Stimulated activated naive CD8-positive, alpha-beta T cell treated with anti-CD3 and anti-CD28 coated beads, Interleukin-15, Interleukin-2, amounts not matched to agents 100 U/mL and 50 U/mL, for 24 hours (primary cell): Measurements from ENCODE around the gene RELA.

Experiments used
- ATAC-seq: fragments of 150-1000 bp; cut with Tn5 transposase; one replicate; pipeline ENCODE4 v1.10.0; 2021
- DNase-seq: peaks from one replicate; pipeline ENCODE4 v3.0.0; 2021

Gene RELA

DNA sequence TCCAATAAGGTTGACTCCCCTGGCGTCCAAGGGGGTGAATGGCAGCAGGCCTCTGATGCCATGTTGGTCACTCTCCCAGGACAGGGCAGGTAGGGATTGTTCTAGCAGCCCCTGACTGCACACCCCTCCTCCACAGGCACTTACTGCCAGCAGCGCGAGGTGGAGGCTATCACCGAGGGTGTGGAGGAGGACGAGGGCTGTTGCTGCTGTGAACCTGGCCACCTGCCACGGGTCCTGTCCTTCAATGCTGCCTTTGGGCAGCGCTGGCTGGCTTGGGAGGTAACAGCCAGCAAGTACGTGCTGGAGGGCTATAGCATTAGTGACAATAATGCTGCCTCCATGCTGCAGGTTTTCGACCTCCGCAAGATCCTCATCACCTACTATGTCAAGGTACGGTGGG lies 32.5 kb downstream of the RELA start:
- ATAC-seq (no peak), DNase-seq (no peak)

DNA sequence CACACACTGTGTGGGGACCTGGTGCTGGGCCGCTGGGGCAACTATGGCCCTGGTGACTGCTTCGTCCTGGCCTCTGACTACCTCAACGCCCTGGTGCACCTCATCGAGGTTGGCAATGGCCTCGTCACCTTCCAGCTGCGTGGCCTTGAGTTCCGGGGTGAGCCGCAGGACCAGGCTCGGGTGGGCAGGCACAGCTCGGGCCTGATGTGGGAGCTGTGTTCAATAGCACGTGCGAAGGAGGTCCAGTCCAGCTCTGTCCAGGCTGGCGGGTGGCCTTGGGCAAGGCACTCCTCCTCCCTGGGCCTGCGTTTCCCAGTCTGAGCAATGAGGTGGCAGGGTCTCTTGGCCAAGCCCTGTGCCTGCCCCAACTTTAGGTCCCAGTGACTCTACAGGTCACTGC lies 33.1 kb downstream of the RELA start:
- DNase-seq (no peak), ATAC-seq (no peak)

DNA sequence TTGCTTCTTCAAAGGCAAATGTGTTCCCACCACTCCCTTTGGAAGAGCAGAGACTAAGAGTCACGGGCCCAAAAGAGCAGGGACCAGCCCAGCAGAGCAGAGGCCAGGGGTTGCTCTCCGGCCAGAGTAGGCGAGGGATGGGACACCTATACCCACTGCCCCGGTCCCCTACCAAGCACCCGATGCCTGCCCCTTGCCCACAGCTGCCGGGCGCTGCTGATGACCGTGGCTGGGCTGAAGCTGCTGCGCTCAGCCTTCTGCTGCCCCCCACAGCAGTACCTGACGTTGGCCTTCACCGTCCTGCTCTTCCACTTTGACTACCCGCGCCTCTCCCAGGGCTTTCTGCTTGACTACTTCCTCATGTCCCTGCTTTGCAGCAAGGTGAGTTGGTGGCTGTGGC lies 35.5 kb downstream of the RELA start:
- ATAC-seq (no peak), DNase-seq (no peak)

DNA sequence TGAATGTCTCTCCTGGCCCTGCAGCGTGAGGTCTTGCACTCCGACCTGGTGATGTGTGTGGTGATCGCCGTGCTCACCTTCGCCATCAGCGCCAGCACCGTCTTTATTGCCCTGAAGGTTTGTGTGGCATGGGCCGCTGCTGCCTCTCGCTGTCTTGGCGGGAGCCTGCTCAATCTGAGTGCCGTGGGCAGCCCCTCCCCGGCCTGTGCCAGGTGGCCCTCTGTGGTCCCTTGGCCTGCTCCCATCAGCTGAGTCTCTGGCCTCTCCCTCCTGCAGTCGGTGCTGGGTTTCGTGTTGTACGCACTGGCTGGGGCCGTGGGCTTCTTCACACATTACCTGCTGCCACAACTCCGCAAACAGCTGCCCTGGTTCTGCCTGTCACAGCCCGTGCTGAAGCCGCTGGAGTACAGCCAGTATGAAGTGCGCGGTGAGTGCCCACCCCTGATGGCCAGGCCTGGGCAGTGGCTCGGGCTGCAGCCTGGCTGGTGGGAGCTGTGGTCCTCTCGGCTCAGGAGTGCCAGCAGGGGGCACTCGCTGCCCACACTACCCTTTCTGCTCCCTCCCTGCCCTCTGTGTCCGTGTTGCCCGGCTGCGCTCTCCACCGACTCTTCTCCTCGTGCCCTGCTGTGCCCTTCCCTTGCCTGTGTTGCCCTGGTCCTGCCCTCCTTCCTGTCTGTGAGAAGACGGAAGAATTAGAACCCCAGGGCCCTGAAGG lies 36.9 kb downstream of the RELA start:
- DNase-seq (peak; percentile 51), ATAC-seq (peak; percentile 50)

DNA sequence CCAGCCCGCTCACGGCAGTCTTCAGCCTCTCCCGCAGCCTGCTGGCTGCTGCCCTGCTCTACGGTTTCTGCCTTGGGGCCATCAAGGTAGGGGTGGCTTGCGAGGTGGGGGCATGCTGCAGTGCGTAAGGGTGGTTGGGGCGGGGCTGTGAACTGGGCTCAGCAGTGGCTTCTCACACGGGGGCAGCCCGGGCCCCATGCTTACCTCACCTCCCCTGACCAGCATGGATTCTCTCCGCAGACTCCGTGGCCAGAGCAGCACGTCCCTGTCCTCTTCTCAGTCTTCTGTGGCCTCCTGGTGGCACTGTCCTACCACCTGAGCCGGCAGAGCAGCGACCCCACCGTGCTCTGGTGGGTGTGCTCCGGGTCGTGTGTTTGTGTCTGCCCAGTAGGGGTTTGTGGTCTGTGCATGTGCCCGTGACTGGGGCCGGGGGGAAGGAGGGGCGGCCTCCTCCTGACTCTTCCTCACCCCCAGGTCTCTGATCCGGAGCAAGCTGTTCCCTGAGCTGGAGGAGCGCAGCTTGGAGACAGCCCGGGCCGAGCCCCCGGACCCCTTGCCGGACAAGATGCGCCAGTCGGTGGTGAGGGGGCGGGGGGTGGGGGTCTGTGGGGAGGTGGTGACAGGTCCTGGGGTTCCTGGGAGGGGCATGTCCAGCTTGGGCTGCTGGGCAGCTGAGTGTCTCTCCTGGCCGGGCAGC lies 37.6 kb downstream of the RELA start:
- ATAC-seq, result no peak
- no peak for DNase-seq

DNA sequence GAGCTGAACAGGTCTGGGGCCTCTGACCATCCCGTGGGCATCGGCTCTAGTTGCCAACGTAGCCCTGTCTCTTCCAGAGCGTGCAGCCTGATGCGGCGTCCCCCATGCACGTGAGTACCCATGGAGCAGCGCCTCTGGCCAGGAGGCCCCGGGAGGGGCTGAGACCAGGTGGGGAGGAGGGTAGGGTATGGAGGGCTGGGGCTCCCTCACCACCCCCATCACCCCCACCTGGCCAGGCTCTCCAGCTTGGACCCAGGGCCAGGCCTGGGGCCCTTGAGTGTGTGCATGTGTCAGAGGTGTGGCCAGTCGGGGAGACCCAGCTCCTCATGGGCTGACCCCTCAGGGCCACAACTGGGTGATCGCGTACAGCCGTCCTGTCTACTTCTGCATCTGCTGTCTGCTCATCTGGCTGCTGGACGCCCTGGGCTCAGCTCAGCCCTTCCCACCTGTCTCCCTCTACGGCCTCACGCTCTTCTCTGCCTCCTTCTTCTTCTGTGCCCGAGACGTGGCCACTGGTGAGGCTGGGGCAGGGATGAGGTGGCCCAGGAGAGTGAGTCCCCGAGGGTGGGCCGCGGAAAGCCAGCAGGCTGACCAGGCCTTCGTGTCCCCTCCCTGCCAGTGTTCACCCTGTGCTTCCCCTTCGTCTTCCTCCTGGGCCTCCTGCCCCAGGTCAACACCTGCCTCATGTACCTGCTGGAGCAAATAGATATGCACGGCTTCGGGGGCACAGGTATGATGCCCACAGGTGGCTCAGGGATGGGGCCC lies 38.7 kb downstream of the RELA start:
- DNase-seq (no peak), ATAC-seq (no peak)

DNA sequence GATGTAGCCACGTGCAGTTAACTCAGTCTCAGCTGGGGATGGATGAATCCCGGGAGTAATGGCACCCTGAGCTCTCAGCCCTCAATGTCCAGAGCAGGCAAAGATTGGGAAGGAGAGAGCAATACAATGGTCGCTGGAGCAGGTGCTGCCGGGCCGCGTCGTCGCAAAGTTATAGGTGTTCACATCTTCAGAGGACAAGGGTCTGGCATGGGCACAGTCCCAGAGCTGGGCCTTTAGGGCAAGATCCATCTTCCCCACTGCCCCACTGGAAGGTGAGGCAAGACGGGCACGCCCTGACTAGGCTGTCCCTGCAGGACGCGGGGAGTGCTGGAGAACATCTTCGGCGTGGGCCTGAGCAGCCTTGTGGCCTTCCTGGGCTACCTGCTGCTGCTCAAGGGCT lies 39.5 kb downstream of the RELA start:
- DNase-seq (no peak), ATAC-seq (no peak)

DNA sequence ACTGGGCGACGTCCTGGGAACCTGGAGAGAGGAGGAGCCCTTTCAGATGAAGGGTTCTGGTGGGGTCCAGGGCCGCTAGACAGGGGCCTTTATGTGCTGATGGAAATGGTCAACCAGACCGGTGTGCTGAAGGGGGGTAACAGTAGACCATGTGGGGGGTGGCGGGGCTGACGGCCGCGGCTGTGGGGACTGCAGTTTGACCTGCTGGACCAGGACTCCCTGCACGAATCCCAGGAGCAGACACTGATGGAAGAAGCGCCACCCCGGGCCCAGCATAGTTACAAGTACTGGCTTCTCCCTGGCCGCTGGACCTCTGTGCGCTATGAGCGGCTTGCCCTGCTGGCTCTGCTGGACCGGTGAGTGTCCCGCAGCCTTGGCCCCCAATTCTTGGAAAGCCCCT lies 40.7 kb downstream of the RELA start:
- DNase-seq (no peak), ATAC-seq (no peak)

DNA sequence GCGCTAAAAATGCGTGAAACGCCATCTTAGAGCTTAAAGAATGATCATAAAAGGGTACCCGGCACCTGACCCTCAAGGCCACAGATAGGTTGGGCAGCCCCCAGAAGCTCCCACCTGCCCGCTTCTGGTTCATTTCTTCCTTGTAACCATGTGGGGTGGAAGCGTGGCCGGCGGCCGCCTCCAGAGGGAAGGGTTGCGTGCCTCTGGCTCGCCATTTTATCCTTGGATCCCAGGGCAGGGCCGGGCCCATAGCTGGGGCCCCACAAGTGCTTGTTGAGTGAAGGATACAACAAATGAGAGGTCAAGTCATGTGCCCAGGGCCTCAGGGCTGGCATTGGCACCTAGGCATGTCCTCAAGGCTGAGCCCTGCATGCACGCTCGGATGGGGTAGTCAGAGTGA lies 41.3 kb downstream of the RELA start:
- ATAC-seq (no peak), DNase-seq (no peak)

DNA sequence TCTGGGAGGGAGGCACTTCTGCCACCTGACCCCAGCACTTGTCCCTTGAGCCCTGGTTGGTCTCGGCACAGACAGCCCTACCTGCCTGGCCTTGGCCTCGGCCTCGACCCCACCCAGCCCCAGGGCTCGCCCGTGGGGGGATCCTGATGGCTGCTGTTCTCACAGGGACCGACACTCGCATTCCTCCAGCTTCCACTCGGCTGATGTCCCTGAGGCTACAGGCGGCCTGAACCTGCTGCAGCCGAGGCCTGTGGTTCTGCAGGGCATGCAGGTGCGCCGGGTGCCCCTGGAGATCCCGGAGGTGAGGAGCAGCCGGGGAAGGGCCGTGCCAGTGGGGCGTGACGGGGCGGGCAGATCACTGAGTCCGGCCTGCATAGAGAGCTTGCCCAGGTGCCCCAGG lies 42.0 kb downstream of the RELA start:
- ATAC-seq (no peak), DNase-seq (no peak)

DNA sequence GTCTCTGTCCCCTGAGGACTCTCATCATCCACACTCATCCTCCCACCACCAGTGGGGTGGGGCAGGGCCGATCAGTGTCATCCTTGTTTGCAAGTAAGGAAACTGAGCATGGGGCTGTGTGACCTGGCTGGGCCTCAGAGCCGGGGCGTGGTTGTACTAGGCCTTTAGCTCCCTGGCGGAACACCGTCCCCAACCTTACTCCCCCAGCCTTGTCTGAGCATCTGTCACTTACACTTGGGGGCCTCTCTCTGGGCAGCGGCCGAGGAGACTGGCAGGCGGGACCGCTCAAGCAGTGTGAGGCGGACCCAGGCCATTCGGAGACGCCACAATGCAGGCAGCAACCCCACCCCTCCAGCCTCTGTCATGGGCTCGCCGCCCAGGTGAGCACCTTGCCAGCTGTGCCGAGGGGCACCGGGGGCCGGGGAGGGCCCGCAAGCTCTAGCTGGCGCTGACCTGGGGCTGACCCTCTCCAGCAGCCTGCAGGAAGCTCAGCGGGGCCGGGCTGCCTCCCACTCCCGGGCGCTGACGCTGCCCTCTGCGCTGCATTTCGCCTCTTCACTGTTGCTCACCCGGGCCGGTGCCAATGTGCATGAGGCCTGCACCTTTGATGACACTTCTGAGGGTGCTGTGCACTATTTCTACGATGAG lies 43.3 kb downstream of the RELA start:
- no peak for DNase-seq
- ATAC-seq, result no peak

DNA sequence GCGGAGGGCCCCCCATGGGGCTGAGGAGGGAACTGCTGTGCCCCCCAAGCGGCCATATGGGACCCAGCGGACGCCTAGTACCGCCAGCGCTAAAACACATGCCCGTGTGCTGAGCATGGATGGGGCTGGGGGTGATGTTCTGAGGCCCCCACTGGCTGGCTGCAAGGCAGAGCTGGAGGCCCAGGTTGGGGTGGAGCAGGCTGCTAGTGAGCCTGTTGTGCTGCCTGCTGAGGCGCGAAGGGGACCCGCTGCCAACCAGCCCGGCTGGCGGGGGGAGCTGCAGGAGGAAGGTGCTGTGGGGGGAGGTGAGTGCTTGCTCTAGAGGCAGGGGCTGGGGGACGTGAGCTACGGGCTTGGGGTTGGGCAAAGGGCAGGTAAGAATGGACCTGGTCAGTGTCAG lies 44.0 kb downstream of the RELA start:
- DNase-seq (no peak), ATAC-seq (no peak)

DNA sequence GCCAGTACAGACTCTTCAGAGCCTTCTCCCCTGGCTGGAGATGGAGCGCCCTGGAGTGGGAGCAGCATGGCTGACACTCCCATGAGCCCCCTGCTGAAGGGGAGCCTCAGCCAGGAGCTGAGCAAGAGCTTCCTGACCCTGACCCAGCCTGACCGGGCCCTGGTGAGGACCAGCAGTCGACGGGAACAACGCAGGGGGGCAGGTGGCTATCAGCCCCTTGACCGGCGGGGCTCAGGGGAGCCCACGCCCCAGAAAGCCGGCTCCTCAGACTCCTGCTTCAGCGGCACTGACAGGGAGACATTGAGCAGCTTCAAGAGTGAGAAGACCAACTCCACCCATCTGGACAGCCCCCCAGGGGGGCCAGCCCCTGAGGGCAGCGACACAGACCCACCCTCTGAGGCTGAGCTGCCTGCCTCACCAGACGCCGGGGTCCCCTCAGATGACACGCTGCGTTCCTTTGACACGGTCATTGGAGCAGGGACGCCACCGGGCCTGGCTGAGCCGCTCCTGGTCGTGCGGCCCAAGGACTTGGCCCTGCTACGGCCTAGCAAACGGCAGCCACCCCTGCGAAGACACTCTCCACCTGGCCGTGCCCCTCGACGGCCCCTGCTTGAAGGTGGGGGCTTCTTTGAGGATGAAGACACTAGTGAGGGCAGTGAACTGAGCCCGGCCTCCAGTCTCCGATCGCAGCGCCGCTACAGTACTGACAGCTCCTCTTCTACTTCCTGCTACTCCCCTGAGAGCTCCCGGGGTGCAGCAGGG lies 44.5 kb downstream of the RELA start:
- DNase-seq (no peak), ATAC-seq (no peak)

DNA sequence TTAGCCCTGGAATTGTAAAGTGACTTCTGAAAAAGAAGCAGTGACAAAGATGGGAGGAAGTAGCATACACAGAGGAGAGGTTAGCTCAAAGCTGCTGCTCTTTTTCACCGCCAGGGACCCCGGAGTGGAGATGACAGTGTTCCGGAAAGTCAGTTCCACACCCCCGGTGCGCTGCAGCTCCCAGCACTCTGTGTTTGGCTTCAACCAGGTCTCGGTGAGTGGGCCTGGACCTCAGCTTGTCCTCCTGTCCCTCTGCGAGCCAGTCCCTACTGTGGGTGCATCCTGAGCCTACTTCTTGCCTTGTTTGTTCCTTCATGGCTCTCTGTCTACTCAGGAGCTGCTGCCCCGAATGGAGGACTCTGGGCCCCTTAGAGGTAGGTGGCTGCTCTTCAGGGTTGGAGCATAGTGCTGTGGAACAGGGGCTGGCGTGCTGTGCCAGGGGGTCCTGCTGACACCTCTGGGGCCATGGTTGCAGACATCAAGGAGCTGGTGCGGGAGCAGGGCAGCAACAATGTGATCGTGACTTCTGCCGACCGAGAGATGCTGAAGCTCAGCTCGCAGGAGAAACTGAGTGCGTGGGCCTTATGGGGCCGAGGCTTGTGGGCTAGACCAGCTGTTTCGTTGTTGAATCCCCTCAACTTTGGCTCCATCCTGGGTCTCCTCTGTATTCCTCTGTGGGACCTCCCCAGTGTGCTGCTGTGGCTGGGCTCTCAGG lies 45.4 kb downstream of the RELA start:
- DNase-seq (no peak), ATAC-seq (no peak)

DNA sequence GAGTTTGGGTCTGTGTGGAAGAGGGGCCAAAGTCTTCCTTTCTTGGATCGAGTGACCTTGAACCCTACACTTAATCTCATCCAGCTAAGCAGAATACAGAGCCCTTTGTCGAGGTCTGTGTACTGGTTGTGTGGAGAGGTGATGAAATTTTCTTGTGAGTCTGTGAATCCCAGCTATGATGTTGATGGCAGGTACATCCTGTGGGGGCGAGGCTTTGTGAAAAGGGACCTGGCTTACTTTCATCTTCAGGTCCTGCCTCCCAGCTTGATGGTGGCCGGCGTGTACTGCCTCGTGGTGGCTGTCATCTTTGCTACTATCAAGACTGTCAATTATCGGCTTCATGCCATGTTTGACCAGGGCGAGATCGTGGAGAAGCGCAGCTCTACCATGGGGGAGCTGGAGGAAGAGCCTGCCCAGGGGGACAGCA lies 46.1 kb downstream of the RELA start:
- DNase-seq (peak; percentile 38), ATAC-seq (no peak)

DNA sequence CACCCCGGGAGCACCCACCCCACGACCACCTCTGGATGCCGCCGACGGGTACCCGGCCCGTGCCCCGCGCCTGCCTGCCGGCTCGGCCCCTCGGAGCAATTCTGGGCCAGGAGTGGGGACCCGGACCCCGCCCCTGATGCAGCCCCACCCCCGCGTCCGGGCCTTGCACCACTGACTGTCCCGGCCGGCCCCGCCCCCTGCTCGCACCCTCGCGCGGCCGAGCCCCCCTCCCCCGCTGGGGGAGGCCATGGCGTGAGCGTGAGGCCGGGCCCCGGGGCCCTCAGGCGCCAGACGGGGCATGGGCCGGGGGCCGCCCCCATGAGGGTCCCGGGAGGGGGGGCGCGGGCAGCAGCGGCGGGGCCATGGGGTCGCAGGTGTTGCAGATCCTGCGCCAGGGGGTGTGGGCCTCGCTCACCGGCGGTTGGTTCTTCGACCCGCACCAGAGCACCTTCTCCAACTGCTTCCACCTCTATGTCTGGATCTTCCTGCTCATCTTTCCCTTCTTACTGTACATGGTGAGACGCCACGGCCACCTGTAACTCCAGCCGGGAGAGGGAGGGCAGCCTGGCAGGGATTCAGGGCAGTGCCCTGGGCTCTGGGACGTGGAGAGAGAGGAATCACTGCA lies 46.7 kb downstream of the RELA start:
- DNase-seq (peak; percentile 67), ATAC-seq (no peak)

DNA sequence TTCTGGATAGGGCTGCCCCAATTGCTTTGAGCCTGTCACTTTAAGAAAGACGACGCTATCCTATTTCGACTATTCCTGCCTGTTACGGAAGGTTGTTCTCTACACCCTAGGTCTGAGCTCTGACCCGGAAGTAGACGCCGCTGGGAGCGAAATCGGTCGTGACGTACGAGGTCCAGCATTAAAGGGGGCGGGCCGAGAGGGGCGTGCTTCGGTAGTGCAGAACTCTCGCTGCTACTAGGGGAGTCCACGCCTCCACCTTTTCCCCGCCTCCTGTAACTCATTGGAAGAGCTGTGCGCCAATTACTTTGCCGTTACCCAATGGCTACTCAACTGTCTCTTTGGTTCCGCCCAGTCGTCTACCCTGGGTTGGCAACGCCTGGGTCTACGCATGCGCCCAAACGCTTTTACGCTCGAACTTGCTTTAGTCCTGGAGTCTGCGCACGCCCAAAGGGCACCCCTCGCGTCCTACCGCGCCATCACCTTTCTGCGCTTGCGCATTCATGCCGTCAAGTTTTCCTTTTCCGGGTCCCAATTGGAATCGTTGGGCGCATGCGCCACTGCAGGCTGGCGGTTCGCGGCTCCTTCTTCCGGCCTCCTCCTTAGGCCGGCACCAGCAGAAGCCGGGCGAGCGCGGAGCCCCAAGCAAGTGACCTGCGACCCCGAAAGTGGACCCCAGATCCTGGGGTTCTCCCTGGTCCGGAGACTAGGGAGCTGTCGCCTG lies 47.3 kb downstream of the RELA start, which contains the start of gene PCNX3:
TSS of gene PCNX3 (plus strand) at position 548 of the 721 bp plus-strand sequence. CDS start 536 bp downstream, outside the sequence.
- peak; percentile 99 for DNase-seq
- peak; percentile 90 for ATAC-seq

DNA sequence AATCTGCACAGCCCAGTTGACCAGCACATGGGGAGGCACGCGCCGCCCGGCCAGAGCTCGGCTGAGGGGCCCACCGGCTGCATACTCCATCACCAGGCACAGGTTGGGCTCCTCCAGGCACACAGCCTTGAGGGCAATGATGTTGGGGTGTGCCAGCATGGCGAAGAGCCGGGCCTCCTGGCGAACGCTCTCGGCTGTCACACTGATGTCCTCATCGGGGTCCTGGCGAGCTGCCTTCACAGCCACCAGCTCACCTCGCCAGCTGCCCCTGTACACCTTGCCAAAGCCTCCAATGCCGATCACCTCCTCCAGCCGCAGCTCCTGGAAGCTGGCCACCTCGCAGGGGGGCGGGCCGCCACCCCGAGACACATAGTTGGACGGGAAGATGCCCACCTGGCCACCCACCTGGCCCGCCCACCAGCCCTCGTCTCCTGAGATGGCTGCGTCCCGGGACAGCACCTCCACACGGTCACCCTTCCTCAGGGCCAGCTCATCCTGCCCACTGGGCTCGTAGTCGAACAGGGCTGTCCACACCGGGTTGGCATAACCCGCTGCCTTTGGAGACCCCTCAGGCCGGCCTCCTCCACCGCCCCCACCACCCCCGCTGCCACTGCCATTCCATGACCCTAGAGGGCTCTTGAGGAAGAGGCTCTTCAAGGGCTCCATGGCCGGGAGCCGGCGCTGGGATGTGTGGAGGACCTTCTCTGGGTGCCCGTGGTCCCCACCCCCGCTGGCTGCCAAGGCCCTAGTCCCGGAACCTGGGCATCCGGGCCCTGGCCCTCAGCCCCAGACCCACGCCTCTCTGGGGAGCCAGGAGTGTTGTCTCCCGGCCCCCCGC lies 49.4 kb downstream of the RELA start:
- ATAC-seq, result no peak

DNA sequence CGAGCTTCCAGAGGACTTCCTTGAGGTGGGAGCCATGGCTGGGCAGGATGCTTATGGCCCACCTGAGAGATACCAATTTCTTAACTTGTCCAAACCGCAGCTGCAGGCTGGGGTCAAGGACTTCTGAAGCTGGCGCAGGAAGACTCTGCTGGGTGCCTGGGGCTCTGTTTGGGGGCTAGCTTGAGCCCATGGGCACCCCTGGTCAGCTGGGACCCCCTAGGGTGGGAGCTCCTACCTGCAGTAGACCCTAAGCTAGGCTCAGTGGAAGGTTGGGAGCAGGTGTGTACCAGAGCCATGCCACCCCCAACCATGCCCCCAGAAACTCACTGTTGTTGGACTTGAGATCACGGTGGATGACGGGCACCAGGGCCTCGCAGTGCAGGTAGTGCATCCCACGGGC lies 50.0 kb downstream of the RELA start:
- ATAC-seq (no peak), DNase-seq (no peak)

More for the DNA sequence above, 49.4 kb downstream of the RELA start:
- DNase-seq, result no peak
